ENCODE data around the gene FUT3.

Gene FUT3

DNA sequence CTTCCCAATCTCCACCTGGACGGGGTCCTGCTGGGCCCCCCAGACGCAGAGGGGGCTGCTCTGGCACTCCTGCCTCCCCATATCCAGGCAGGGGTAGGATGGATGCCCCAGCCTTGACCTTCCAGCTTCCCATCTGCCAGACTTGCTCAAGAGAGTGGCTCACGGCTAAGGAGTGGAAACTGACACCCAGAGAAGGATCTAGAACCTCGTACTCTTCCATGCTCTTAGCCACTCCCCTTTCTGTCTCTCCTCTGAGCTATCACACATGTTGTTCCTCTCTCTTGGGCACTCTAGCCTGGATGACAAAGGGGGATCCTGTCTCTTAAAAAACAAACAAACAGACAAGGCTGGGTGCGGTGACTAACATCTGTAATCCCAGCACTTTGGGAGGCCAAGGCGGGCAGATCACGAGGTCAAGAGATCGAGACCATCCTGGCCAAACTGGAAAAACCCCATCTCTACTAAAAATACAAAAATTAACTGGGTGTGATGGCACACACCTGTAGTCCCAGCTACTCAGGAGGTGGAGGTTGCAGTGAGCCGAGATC, 31.2 kb upstream of the FUT3 start:
- Histone ChIP-seq H3K4me1 (peaks cover 0 to 12% (median 11%) of the 10 kb centered on the region in 4 donors), H3K27ac (no peak overlapping the region), H3K27me3 (peaks cover 3 to 58% of the 10 kb centered on the region in 2 donors), H3K4me3 (no peak overlapping the region), H3K9me3 (no peaks in the 10 kb centered on the region), H3K36me3 (no peaks in the 10 kb centered on the region)
- DNase-seq = no peak
- TF ChIP-seq, protein P1, sequence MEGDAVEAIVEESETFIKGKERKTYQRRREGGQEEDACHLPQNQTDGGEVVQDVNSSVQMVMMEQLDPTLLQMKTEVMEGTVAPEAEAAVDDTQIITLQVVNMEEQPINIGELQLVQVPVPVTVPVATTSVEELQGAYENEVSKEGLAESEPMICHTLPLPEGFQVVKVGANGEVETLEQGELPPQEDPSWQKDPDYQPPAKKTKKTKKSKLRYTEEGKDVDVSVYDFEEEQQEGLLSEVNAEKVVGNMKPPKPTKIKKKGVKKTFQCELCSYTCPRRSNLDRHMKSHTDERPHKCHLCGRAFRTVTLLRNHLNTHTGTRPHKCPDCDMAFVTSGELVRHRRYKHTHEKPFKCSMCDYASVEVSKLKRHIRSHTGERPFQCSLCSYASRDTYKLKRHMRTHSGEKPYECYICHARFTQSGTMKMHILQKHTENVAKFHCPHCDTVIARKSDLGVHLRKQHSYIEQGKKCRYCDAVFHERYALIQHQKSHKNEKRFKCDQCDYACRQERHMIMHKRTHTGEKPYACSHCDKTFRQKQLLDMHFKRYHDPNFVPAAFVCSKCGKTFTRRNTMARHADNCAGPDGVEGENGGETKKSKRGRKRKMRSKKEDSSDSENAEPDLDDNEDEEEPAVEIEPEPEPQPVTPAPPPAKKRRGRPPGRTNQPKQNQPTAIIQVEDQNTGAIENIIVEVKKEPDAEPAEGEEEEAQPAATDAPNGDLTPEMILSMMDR (IDR thresholded peaks at IDR 0.05) = no peak
- intact Hi-C loops (cut with DNase I; ENCODE audit: low total_unique reads) = no loop called here

DNA sequence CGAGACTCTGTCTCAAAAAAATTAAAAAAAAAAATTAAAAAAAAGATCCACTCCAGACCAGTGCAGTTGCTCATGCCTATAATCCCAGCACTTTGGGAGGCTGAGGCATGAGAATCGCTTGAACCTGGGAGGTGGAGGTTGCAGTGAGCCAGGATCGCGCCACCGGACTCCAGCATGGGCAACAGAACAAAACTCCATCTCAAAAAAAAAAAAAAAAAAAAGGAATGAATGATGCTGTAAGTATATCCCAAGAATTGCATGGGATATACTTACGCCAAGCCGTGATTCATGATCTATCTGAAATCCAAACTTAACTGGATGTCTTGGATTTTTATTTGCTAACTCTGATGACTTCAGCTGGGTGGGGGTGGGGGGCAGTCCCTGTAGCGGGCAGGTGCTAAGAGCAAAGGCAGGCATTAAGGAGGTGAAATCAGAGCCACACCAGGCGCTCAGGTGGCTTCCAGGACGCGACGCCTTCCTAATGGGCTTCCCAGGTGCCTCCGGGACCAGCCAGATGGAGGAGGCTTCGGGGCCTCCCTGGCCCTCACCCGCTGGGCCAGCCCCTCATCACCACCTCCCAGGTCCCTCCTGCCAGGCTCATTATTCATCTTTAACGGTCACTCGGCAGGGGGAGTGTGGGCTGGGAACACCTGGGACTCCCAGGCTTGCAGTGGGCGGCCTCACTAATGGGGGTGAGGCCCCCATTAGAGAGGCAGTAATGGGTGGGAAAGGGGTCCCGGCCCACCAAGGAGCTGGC, 30.5 kb upstream of the FUT3 start:
- H3K4me3 ChIP-seq = no peak overlapping the region
- peaks cover 3 to 61% of the 10 kb centered on the region in 2 donors for H3K27me3 ChIP-seq
- H3K27ac ChIP-seq = no peak overlapping the region
- H3K9me3 ChIP-seq = no peaks in the 10 kb centered on the region
- H3K4me1 ChIP-seq = peaks cover 0 to 12% (median 11%) of the 10 kb centered on the region in 4 donors
- no peaks in the 10 kb centered on the region for H3K36me3 ChIP-seq
- intact Hi-C loops (cut with DNase I; ENCODE audit: low total_unique reads) = no loop called here
- no peak for DNase-seq
- TF ChIP-seq, protein P1 (IDR thresholded peaks at IDR 0.05) = no peak

DNA sequence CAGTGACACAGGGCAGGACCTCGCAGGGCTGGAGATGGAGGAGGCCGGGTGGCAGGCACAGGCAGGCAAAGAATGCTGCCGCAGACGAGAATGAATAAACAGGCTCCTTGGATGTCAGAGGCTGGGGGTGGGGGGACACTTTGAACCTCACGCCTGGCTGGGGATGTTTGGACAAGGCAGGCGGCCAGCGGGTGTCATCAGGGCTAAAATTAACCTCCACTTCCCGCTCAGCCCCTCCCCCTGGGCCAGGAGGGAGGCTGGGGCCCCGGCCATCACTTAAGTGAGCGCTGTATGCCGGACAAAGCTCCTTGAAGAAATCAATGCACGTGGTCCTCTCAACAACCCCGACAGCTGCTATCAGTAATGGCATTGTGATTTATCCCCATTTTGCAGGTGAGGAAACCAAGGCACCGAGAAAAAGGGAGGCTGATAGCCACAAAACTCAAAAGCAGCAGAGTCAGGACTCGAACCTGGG, 29.4 kb upstream of the FUT3 start:
- H3K27ac ChIP-seq = no peak overlapping the region
- no peaks in the 10 kb centered on the region for H3K36me3 ChIP-seq
- DNase-seq = no peak
- no peak overlapping the region for H3K4me3 ChIP-seq
- H3K27me3 ChIP-seq = peaks cover 3 to 65% of the 10 kb centered on the region in 2 donors
- peaks cover 0 to 12% (median 11%) of the 10 kb centered on the region in 4 donors for H3K4me1 ChIP-seq
- intact Hi-C loops (cut with DNase I; ENCODE audit: low total_unique reads) = no loop called here
- H3K9me3 ChIP-seq = no peaks in the 10 kb centered on the region
- TF ChIP-seq, protein P1 (IDR thresholded peaks at IDR 0.05) = no peak

DNA sequence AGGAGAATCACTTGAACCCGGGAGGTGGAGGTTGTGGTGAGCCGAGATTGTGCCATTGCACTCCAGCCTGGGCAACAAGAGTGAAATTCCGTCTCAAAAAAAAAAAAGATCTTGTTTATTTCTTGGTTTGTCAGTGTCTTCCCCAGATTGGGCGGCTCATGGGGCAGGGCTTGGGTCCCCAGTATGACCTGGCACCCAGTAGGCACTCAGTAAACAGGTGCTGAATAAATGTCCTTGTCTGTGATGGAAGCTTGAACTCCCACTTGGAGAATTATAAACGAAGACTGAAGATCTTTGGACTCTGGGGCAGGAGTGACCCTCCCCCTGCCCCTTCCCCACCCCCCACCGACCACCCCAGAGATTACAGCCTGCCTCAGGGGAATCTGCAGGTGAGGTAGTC, 28.9 kb upstream of the FUT3 start:
- H3K4me3 ChIP-seq = no peak overlapping the region
- no peak overlapping the region for H3K27ac ChIP-seq
- H3K4me1 ChIP-seq = peaks cover 0 to 12% (median 11%) of the 10 kb centered on the region in 4 donors
- no peaks in the 10 kb centered on the region for H3K9me3 ChIP-seq
- intact Hi-C loops (cut with DNase I; ENCODE audit: low total_unique reads) = no loop called here
- TF ChIP-seq, protein P1 (IDR thresholded peaks at IDR 0.05) = no peak
- no peaks in the 10 kb centered on the region for H3K36me3 ChIP-seq
- DNase-seq = no peak
- H3K27me3 ChIP-seq = peaks cover 3 to 69% of the 10 kb centered on the region in 2 donors

DNA sequence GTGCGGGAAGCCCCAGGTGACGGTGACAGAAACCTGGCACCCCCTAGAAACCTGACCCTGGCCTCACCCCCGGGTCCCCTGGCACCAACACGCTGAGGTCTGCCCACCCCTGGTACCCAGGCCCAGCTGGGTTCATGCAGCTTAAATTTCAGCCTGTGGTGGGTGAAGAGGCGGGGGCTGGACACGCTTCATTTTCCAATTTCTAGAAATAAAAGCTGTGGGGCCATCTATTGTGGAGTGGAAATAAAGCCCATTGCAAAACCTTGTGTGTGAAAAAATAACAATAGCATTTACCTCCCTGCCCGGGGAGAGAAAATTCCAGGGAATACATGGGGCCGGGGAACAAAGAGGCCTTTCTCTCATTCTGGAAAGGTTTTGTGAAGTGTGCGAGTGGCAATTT, 26.6 kb upstream of the FUT3 start:
- DNase-seq = no peak
- Histone ChIP-seq H3K36me3 (no peaks in the 10 kb centered on the region), H3K9me3 (no peaks in the 10 kb centered on the region), H3K27me3 (peaks cover 3 to 82% of the 10 kb centered on the region in 2 donors), H3K27ac (no peak overlapping the region), H3K4me3 (no peak overlapping the region), H3K4me1 (peaks cover 0 to 12% (median 11%) of the 10 kb centered on the region in 4 donors)
- intact Hi-C loops (cut with DNase I; ENCODE audit: low total_unique reads) = no loop called here
- TF ChIP-seq, protein P1 (IDR thresholded peaks at IDR 0.05) = no peak
